GM12864 (cell line): ENCODE data around the gene SLC2A8.

Experiments
- DNase-seq: peaks from one replicate; pipeline ENCODE4 v3.0.0-alpha.2; 2011; ENCODE audit warnings: low read depth
- H3K4me3 ChIP-seq: 2 replicates; pipeline ENCODE4 v1.5.1; 2011; ENCODE audit warnings: mild to moderate bottlenecking, low read depth, low read length, control low read depth
- TF ChIP-seq, protein P1 (sequence below): IDR thresholded peaks from 2 replicates; pipeline ENCODE4 v1.5.1; 2011; ENCODE audit warnings: low read depth, mild to moderate bottlenecking, moderate library complexity, low read length, control low read depth, inconsistent platforms; ENCODE audit errors: missing control alignments

Gene SLC2A8

DNA sequence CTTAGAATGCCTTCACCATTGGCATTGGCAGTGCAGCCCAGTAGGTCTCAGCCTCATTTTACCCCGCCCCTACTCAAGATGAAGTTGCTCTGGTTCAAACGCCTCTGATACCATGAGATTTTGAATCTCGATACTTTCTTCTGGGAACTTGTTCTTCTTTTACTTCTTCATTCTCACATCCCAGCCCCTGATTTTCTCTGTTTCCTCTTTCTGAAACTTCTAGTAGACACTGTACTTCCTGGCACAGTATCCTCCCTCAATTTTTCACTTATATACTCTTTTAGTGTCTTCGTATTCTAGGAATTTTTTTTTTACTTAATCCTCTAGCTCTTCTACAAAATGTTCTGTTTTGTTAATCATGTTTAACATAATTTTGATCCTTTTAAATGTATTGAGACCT is 14.2 kb downstream of the SLC2A8 start:
- H3K4me3 ChIP-seq, result no peak overlapping the region
- no peak for DNase-seq
- TF ChIP-seq, protein P1, sequence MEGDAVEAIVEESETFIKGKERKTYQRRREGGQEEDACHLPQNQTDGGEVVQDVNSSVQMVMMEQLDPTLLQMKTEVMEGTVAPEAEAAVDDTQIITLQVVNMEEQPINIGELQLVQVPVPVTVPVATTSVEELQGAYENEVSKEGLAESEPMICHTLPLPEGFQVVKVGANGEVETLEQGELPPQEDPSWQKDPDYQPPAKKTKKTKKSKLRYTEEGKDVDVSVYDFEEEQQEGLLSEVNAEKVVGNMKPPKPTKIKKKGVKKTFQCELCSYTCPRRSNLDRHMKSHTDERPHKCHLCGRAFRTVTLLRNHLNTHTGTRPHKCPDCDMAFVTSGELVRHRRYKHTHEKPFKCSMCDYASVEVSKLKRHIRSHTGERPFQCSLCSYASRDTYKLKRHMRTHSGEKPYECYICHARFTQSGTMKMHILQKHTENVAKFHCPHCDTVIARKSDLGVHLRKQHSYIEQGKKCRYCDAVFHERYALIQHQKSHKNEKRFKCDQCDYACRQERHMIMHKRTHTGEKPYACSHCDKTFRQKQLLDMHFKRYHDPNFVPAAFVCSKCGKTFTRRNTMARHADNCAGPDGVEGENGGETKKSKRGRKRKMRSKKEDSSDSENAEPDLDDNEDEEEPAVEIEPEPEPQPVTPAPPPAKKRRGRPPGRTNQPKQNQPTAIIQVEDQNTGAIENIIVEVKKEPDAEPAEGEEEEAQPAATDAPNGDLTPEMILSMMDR, result no peak

DNA sequence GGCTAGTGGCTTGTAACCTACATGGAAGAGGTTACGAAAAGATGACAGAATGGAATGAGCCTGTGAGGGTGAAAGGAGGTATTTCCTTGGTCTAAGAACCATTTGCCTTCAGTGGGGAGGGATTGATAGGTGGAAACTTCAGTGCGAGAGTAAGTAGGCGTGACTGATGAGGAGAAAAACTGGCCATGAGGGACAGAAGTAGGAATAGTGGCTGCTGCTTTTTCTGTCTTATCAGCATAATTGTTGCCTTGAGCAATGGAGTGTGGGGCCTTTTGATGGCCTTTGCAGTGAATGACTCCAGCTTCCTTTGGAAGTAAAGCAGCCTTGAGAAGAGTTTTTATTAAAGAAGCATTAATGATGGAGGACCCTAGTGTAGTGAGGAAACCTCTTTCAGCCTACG is 18.2 kb downstream of the SLC2A8 start:
- DNase-seq, result no peak
- TF ChIP-seq, protein P1, result no peak
- no peak overlapping the region for H3K4me3 ChIP-seq

DNA sequence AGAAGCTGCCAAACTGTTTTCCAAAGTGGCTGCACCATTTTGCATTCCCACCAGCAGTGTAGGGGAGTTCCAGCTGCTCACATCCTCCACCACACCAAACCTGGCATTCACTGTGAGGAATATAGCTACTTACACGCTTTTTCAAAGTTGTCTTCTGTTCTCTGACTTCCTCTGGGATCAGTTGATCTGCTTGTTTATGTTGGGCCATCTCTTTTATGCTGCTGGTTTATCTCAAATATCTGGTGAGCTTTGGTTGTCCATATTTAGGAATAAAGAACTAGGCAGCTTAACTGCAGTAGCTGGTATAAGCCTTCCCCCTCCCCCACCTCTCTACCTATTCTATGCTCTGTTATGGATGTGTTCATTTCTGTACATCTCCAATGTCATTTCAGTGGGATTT is 18.7 kb downstream of the SLC2A8 start:
- TF ChIP-seq, protein P1, result no peak
- no peak for DNase-seq
- H3K4me3 ChIP-seq, result no peak overlapping the region

DNA sequence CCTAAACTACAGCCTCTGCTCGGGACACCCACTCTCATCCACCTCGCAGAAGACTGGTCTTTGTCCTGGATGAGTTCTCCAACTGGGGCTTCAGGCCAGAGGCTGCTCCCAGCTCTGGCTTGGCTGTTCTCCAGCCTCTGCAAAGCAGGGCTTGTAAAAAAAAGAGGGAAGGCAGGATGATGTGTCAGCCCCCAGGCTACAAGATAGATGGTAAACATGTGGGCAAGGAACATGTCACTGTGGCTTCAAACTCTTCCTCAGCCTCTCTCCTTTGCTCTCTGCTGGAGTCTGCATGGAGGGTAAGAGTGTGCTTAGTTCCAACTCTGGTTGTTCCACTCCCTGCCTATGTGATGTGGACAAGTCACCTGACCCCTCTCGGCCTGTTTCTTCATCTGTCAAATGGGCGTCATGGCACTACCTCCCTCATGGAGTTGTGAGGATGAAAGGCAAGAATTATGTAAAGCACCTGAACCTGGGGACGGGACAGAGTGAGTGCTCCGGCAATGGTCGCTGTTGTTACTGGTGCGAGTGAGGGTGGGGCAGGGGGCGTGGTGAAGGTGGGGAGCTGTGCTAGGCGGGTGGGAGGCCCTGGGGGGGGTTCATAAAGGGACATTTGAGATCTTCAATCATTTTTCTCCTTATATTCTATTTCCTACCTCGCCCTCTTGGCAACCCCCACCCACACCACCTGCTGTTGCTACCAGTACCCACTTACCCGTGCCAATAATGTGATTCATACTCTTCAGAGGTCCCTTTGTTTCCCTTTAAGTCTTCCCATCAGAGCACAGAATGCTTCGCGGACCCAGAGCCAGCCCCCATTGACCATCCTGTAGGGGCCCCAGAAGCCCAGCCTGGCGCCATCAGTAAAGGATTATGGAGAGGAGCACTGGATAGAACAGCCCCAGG is 20.4 kb downstream of the SLC2A8 start:
- no peak overlapping the region for H3K4me3 ChIP-seq
- no peak for DNase-seq
- TF ChIP-seq, protein P1, result no peak

DNA sequence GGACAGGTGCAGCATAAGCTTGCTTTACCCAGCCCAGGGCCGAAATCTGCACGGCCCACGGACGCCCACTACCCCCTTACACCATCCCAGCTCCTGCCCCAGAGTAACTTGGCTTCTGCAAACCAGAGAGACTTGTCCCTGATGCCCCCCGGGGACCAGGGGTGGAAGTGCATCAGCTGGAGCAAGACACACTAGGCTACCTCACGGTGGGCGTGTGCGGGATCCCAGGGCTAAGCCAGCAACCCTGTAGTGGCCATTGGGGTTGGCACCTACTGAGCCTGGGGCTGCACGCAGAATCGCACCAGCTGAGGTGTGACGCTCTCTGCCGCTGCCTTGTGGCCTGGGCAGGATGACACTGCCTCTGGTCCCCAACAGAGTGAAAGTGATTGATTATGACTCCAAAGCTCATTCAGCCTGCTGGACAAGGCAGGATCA is 21.1 kb downstream of the SLC2A8 start:
- TF ChIP-seq, protein P1, result peak; percentile 69
- no peak overlapping the region for H3K4me3 ChIP-seq
- no peak for DNase-seq

DNA sequence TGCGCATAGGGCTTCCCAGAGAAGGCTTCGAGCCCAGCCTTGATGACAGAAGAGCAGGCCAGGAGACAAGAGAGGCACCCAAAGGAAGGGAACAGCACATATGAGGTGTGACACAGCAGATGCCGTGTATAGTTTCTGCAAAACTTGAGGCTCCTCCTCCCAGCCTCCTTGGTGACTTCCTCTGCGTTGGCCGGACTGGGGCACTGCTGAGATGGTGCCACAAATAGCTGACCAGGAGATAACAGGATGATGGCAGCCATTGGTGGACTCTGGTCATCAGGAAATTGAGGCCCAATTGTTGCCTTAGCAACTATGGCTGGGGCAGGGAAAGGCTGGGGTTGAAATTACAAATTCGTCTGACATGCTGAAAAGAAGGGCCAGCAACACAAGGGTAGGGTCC is 22.4 kb downstream of the SLC2A8 start:
- TF ChIP-seq, protein P1, result no peak
- no peak for DNase-seq
- peak overlapping the region; percentile 58 for H3K4me3 ChIP-seq

DNA sequence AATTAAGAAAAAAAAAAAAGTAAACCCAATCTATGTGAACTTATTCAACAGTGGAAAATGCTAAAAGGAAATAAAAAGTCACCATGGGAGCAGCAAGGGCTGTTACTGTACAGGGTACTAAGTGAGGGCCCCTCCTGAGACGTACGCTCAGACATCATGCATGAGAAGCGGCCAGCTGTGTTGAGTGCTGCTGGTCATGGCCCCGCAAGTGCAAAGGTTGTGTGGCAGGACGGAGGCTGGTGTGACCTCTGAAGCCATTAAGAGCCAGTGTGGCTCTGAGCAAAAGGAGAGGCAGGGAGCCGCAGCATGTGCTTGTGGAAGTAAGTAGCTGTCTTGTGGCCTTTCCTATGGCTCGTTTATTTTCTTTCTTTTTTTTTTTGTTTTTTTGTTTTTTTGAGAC is 24.1 kb downstream of the SLC2A8 start:
- TF ChIP-seq, protein P1, result no peak
- no peak overlapping the region for H3K4me3 ChIP-seq
- no peak for DNase-seq
